HG03565 (cell line): ENCODE data around the gene RNF20.
"Not testable (repeated sequence)": the region's sequence is repeated elsewhere in the genome, so short reads cannot be mapped to it uniquely, and the experiment has no call there.

Experiments
- ATAC-seq: cut with Tn5 transposase; IDR thresholded peaks from one replicate; pipeline ENCODE4 v1.9.1; 2021; ENCODE audit warnings: mild to moderate bottlenecking, moderate library complexity; ENCODE audit not compliant: unreplicated experiment

Gene RNF20

GRCh38 chr9:101586651-101587050 is 53.0 kb downstream of the RNF20 start:
- ATAC-seq = peak; percentile 97

GRCh38 chr9:101587332-101588043 is 53.8 kb downstream of the RNF20 start:
- no peak for ATAC-seq

- ATAC-seq = not testable (repeated sequence)
These were observed 56.4 kb downstream of the RNF20 start for GRCh38 chr9:101590074-101590473.

- ATAC-seq = no peak
These were observed 57.2 kb downstream of the RNF20 start for GRCh38 chr9:101590901-101591300.

- no peak for ATAC-seq
These were observed 58.3 kb downstream of the RNF20 start for GRCh38 chr9:101591787-101592446.

- no peak for ATAC-seq
These were observed 59.1 kb downstream of the RNF20 start for GRCh38 chr9:101592788-101593187.

GRCh38 chr9:101593345-101593744 is 59.7 kb downstream of the RNF20 start:
- ATAC-seq = no peak

GRCh38 chr9:101594796-101595195 is 61.1 kb downstream of the RNF20 start, which contains the start of gene PPP3R2:
TSS of gene PPP3R2 (minus strand) at chr9:101594969. CDS start at chr9:101594921, 48 bp downstream.
- ATAC-seq = no peak

- ATAC-seq = peak; percentile 74
These were observed 68.5 kb downstream of the RNF20 start for GRCh38 chr9:101601904-101602765.

- no peak for ATAC-seq
These were observed 70.6 kb downstream of the RNF20 start for GRCh38 chr9:101604296-101604695.

GRCh38 chr9:101605547-101605946 is 71.9 kb downstream of the RNF20 start:
- no peak for ATAC-seq
